ENCODE data around the gene LSG1.

Gene LSG1

GRCh38 chr3:194707147-194707540, 35.2 kb upstream of the LSG1 start:
- H3K79me2 ChIP-seq (ENCODE audit: insufficient read depth, low read length), result no peaks in the 10 kb centered on the region
- H3K4me3 ChIP-seq (ENCODE audit: insufficient read depth, low read length, poor library complexity, severe bottlenecking), result no peak overlapping the region
- no peak overlapping the region for H3K4me2 ChIP-seq (ENCODE audit: low read depth, low read length, poor library complexity, severe bottlenecking)
- H3K9me3 ChIP-seq (ENCODE audit: insufficient read depth, low read length), result no peaks in the 10 kb centered on the region
- no peak overlapping the region for H2AFZ ChIP-seq (ENCODE audit: low read depth, low read length, severe bottlenecking)
- H3K36me3 ChIP-seq (ENCODE audit: low read length), result no peaks in the 10 kb centered on the region
- no peaks in the 10 kb centered on the region for H3K27me3 ChIP-seq (ENCODE audit: low read length)
- no peak for TF ChIP-seq CTCF (IDR thresholded peaks at IDR 0.05; ENCODE audit: insufficient read depth, low read length, poor library complexity, severe bottlenecking)
- TF ChIP-seq EZH2phosphoT487 (conservative IDR thresholded peaks at IDR 0.05; ENCODE audit: low read length), result no peak
- no peak overlapping the region for H3K9ac ChIP-seq (ENCODE audit: low read length)
- H3K27ac ChIP-seq (ENCODE audit: low read depth, low read length), result no peak overlapping the region
- no peaks in the 10 kb centered on the region for H3F3A ChIP-seq (ENCODE audit: insufficient read depth)
- H4K20me1 ChIP-seq (ENCODE audit: low read depth, low read length), result no peaks in the 10 kb centered on the region
- H3K9me2 ChIP-seq (replicated peaks; ENCODE audit: insufficient read depth, low read length), result no peaks in the 10 kb centered on the region

DNA sequence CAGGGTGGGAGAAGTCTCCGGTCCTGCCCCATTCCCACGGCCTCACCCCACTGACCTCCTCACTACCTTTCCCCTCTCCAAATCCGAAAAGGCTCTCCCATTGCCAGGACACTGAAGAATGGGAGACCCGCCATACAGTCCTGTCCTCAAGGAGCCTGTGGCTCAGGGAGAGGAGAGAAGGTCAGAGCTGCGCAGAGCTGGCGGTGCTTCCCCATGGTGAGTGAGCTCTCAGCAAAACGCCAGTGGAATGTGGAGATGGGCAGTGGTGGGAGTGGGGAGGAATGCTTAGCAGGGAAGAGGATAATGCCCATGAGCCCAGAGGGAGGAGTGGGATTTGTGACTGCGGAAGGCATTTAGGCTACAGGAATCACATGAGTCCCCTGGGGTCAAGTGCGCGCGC, 33.8 kb upstream of the LSG1 start:
- H2AFZ ChIP-seq (ENCODE audit: low read depth, low read length, severe bottlenecking), result no peak overlapping the region
- no peaks in the 10 kb centered on the region for H3K79me2 ChIP-seq (ENCODE audit: insufficient read depth, low read length)
- TF ChIP-seq EZH2phosphoT487 (conservative IDR thresholded peaks at IDR 0.05; ENCODE audit: low read length), result no peak
- no peak for TF ChIP-seq CTCF (IDR thresholded peaks at IDR 0.05; ENCODE audit: insufficient read depth, low read length, poor library complexity, severe bottlenecking)
- H3K27me3 ChIP-seq (ENCODE audit: low read length), result no peaks in the 10 kb centered on the region
- H3K4me3 ChIP-seq (ENCODE audit: insufficient read depth, low read length, poor library complexity, severe bottlenecking), result no peak overlapping the region
- H3K36me3 ChIP-seq (ENCODE audit: low read length), result no peaks in the 10 kb centered on the region
- H3K9me2 ChIP-seq (replicated peaks; ENCODE audit: insufficient read depth, low read length), result no peaks in the 10 kb centered on the region
- H3K9me3 ChIP-seq (ENCODE audit: insufficient read depth, low read length), result no peaks in the 10 kb centered on the region
- no peaks in the 10 kb centered on the region for H4K20me1 ChIP-seq (ENCODE audit: low read depth, low read length)
- no peak overlapping the region for H3K27ac ChIP-seq (ENCODE audit: low read depth, low read length)
- no peaks in the 10 kb centered on the region for H3F3A ChIP-seq (ENCODE audit: insufficient read depth)
- no peak overlapping the region for H3K4me2 ChIP-seq (ENCODE audit: low read depth, low read length, poor library complexity, severe bottlenecking)
- H3K9ac ChIP-seq (ENCODE audit: low read length), result no peak overlapping the region

- no peaks in the 10 kb centered on the region for H3F3A ChIP-seq (ENCODE audit: insufficient read depth)
- H3K27me3 ChIP-seq (ENCODE audit: low read length), result no peaks in the 10 kb centered on the region
- H3K4me3 ChIP-seq (ENCODE audit: insufficient read depth, low read length, poor library complexity, severe bottlenecking), result no peak overlapping the region
- no peaks in the 10 kb centered on the region for H3K79me2 ChIP-seq (ENCODE audit: insufficient read depth, low read length)
- H3K4me2 ChIP-seq (ENCODE audit: low read depth, low read length, poor library complexity, severe bottlenecking), result no peak overlapping the region
- no peak overlapping the region for H3K9ac ChIP-seq (ENCODE audit: low read length)
- H3K9me2 ChIP-seq (replicated peaks; ENCODE audit: insufficient read depth, low read length), result no peaks in the 10 kb centered on the region
- no peaks in the 10 kb centered on the region for H3K36me3 ChIP-seq (ENCODE audit: low read length)
- no peak overlapping the region for H3K27ac ChIP-seq (ENCODE audit: low read depth, low read length)
- H4K20me1 ChIP-seq (ENCODE audit: low read depth, low read length), result no peaks in the 10 kb centered on the region
- no peak for TF ChIP-seq EZH2phosphoT487 (conservative IDR thresholded peaks at IDR 0.05; ENCODE audit: low read length)
- no peak for TF ChIP-seq CTCF (IDR thresholded peaks at IDR 0.05; ENCODE audit: insufficient read depth, low read length, poor library complexity, severe bottlenecking)
- H2AFZ ChIP-seq (ENCODE audit: low read depth, low read length, severe bottlenecking), result no peak overlapping the region
- H3K9me3 ChIP-seq (ENCODE audit: insufficient read depth, low read length), result no peaks in the 10 kb centered on the region
Measured at GRCh38 chr3:194705227-194705626, 33.2 kb upstream of the LSG1 start.

GRCh38 chr3:194702545-194702944, 30.6 kb upstream of the LSG1 start:
- no peak overlapping the region for H3K4me3 ChIP-seq (ENCODE audit: insufficient read depth, low read length, poor library complexity, severe bottlenecking)
- H3K27me3 ChIP-seq (ENCODE audit: low read length), result no peaks in the 10 kb centered on the region
- no peaks in the 10 kb centered on the region for H3K79me2 ChIP-seq (ENCODE audit: insufficient read depth, low read length)
- no peak overlapping the region for H3K27ac ChIP-seq (ENCODE audit: low read depth, low read length)
- no peak overlapping the region for H3K9ac ChIP-seq (ENCODE audit: low read length)
- H4K20me1 ChIP-seq (ENCODE audit: low read depth, low read length), result no peaks in the 10 kb centered on the region
- H3K9me2 ChIP-seq (replicated peaks; ENCODE audit: insufficient read depth, low read length), result no peaks in the 10 kb centered on the region
- no peak overlapping the region for H3K4me2 ChIP-seq (ENCODE audit: low read depth, low read length, poor library complexity, severe bottlenecking)
- no peaks in the 10 kb centered on the region for H3F3A ChIP-seq (ENCODE audit: insufficient read depth)
- TF ChIP-seq CTCF (IDR thresholded peaks at IDR 0.05; ENCODE audit: insufficient read depth, low read length, poor library complexity, severe bottlenecking) (no peak), EZH2phosphoT487 (conservative IDR thresholded peaks at IDR 0.05; ENCODE audit: low read length) (no peak)
- H2AFZ ChIP-seq (ENCODE audit: low read depth, low read length, severe bottlenecking), result no peak overlapping the region
- no peaks in the 10 kb centered on the region for H3K36me3 ChIP-seq (ENCODE audit: low read length)
- no peaks in the 10 kb centered on the region for H3K9me3 ChIP-seq (ENCODE audit: insufficient read depth, low read length)
